Cardiac fibroblast (primary cell): ENCODE results near the gene TGM3.

ENCODE experiments used
- DNase-seq, 2 donors: peaks; one replicate each; pipeline versions ENCODE4 v3.0.0 to v3.0.0-alpha.2; 2010; ENCODE audit warnings: low read depth in 2 of 2
- H3K4me3 ChIP-seq, 2 donors: replicated peaks in 1 of 2; 1 replicate in 1 of 2; 2 replicates in 1 of 2; pipeline ENCODE4 v1.5.1; 2011; ENCODE audit warnings: low read depth in 2 of 2, low read length in 2 of 2, mild to moderate bottlenecking in 2 of 2, moderate library complexity in 1 of 2
- TF ChIP-seq, protein P1 (sequence below): IDR thresholded peaks from one replicate; pipeline ENCODE4 v1.5.1; 2011; ENCODE audit warnings: low read depth, mild to moderate bottlenecking, low read length, inconsistent platforms

TGM3 gene

DNA sequence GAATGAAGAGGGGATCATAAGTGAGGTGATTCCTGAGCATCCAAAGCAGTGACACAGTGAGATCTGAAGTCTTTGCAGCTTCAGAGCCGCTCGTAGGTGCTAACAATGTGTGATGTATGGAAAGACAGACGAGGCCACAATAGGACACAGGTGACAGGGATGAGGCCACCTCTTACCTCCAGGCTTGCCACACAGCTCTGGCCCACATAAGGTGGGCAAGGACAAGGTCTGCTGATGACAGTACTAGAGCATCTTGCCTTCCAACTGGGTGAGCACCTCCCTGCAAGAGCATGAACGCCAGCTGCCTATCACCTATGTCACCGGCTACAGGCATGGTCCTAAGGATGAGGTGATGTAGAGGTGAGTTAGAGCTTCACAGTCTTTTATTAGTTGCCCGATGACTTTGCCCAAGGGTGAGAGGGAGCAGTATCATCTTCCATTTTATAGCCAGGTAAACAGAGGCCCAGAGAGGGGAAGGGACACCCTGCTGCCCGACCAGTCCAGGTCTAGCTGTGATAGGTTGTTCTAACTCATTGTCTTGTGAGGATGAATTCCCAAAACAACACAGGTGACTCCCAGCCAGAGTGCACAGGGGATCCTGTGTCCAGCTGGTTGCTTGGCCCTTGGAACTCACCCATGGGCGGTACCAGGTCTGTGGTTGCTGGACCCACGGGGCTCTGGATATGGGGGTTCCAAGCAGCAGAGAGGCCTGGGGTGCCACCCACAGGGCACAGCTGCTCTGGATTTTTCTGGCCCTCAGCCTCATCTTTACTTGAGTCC lies 78.7 kb downstream of the TGM3 start:
- H3K4me3 ChIP-seq, result no peak overlapping the region
- TF ChIP-seq, protein P1, sequence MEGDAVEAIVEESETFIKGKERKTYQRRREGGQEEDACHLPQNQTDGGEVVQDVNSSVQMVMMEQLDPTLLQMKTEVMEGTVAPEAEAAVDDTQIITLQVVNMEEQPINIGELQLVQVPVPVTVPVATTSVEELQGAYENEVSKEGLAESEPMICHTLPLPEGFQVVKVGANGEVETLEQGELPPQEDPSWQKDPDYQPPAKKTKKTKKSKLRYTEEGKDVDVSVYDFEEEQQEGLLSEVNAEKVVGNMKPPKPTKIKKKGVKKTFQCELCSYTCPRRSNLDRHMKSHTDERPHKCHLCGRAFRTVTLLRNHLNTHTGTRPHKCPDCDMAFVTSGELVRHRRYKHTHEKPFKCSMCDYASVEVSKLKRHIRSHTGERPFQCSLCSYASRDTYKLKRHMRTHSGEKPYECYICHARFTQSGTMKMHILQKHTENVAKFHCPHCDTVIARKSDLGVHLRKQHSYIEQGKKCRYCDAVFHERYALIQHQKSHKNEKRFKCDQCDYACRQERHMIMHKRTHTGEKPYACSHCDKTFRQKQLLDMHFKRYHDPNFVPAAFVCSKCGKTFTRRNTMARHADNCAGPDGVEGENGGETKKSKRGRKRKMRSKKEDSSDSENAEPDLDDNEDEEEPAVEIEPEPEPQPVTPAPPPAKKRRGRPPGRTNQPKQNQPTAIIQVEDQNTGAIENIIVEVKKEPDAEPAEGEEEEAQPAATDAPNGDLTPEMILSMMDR, result no peak
- no peak for DNase-seq

DNA sequence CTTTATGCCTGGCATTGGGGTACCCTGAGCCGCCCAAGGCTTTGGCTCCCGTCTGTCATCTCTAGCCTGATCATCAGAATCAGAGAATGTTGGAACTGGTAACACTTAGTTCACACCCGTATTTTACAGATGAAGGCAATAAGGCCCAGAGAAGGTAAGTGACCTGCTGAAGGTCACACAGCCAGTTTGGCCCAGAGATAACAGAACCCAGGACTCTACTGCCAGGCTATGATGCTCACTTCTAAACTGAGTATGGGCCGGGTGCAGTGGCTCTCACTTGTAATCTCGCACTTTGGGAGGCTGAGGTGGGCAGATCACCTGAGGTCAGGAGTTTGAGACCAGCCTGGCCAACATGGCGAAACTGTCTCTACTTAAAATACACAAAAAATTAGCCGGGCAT lies 83.1 kb downstream of the TGM3 start:
- TF ChIP-seq, protein P1, result no peak
- H3K4me3 ChIP-seq, result no peak overlapping the region
- DNase-seq, result no peak

DNA sequence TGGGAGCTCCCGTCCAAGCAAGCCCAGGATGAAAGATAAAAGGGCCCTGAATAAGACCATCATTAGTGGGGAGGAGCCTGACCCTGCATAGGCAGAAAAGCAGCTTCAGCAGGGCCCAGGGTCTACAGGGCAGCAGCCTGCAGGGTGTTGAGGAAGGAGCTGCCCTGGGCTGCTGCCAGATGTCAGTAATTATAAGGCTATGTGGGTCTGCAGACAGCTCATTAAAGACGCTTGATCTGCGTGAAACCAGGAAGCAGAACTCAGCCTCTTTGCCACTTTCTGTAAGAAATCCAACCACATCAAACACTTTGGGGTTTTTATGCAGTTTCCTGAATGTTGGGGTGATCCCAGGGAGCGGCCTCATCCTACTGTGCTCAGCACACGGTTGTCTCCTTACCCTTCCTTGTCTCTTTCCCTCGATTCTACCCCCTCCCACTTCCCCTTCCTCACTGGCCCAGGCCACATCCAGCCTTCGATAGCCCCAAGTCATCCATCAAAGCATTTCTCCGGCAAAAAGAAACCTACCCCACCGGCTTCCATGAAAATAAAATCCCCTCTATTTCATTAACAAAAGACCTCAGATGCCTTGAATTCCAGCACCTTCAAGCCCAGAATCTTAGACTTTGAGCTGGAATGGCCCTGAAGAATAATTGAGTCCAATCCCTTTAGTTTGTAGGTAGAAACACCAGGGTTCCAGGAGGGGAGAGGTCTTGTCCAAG lies 83.9 kb downstream of the TGM3 start:
- H3K4me3 ChIP-seq, result no peak overlapping the region
- TF ChIP-seq, protein P1, result no peak
- no peak for DNase-seq

DNA sequence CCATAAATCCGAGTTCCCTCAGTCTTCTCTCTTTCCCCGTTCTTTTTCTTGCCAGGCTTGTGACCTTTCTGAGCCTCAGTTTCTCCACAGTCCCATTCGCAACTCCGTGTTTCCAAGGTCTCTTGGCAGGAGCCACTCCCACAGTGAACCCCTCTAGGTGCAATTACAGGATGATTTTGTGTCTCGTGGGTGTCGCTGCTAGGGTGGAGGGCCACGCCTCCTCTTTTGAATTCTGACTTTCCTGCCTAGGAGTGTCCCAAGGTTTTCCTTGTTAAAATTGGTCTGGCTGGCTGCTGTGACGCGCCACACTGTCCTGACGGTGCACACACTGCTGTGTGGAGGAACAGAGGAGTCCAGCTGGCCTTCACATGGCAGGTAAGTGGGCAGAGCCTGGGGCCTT lies 84.8 kb downstream of the TGM3 start, which contains the start of gene TGM6:
TGM6 (plus strand) TSS at position 301 of the 400 bp plus-strand sequence; CDS start at position 369, 68 bp downstream.
- H3K4me3 ChIP-seq, result no peak within 1 kb of the TSS
- no peak for DNase-seq
- TF ChIP-seq, protein P1, result no peak

DNA sequence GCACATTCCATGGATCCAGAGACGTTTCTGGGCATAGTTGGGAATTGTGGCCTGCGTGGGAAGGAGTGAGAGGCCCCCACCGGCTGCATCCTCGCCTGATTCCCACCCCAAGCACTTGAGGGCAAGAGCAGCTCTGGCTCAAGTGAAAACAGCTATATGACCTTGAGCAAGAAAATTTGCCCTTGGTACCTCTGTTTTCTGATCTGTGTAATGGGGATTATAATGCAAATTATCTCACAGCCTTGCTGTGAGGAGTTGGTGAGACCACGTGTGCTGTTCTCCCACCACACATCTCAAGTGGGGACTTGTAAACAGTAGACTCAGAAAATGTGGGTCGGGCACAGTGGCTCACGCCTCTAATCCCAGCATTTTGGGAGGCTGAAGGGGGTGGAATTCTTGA lies 85.5 kb downstream of the TGM3 start:
- TF ChIP-seq, protein P1, result no peak
- DNase-seq, result no peak
- no peak overlapping the region for H3K4me3 ChIP-seq

DNA sequence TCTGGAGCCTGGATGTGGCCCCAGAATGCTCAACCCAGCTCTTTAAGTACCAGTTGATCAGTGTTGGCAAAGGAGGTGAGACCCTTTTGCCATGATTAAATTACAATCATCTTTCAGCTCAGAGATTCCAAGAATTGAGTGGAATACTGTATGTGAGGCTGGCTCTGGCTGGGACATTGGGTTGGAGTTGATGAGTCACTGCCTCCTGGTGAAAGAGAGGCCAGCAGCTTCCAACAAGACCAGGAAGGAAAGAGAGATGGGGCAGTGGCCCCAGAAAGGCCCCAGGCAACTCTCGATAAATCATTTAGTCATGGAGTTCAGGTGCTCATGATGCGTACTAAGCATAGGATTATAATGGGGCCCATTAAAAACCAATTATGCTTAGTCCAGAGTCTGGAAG lies 87.0 kb downstream of the TGM3 start:
- TF ChIP-seq, protein P1, result no peak
- DNase-seq, result no peak
- H3K4me3 ChIP-seq, result no peak overlapping the region
